Sigmoid colon (tissue), 6 donors: Measurements from ENCODE around the gene LOC101059915.
A peak's percentile ranks its signal among the peaks of the same experiment; 100 is the strongest.
"Not testable (repeated sequence)": the region's sequence is repeated elsewhere in the genome, so short reads cannot be mapped to it uniquely, and the experiment has no call there.

Experiments used
- DNase-seq: peaks from one replicate; pipeline ENCODE4 v3.0.0-alpha.2; 2019
- H3K27ac ChIP-seq, 4 donors: fragments of 200-600 bp; sonication (generic); one replicate each; pipeline ENCODE4 v1.5.1; 2016 to 2019; ENCODE audit warnings: mild to moderate bottlenecking in 1 of 4
- H3K27me3 ChIP-seq, 3 donors: fragments of 200-600 bp; sonication (generic); one replicate each; pipeline ENCODE4 v1.5.1; 2019; ENCODE audit warnings: mild to moderate bottlenecking in 1 of 3
- H3K36me3 ChIP-seq, 4 donors: fragments of 200-600 bp; sonication (generic); one replicate each; pipeline ENCODE4 v1.5.1; 2016 to 2019
- H3K4me1 ChIP-seq, 4 donors: fragments of 200-600 bp; sonication (generic); one replicate each; pipeline ENCODE4 v1.5.1; 2017 to 2019
- H3K4me3 ChIP-seq, 4 donors: fragments of 200-600 bp; sonication (generic); one replicate each; pipeline ENCODE4 v1.5.1; 2017 to 2019; ENCODE audit warnings: mild to moderate bottlenecking in 2 of 4, moderate library complexity in 1 of 4
- H3K9me3 ChIP-seq, 4 donors: fragments of 200-600 bp in 3 of 4; sonication (generic) in 3 of 4; one replicate each; pipeline versions ENCODE4 v1.5.1 to v1.6.1; 2013 to 2019
- EP300 ChIP-seq, 4 donors: sonication (generic); formaldehyde crosslinking; IDR thresholded peaks; one replicate each; pipeline ENCODE4 v1.6.1; 2017; ENCODE audit warnings: antibody characterized with exemption in 4 of 4
- POLR2A ChIP-seq, 2 donors: fragments of 450-650 bp; IDR thresholded peaks; one replicate each; pipeline ENCODE4 v1.6.1; 2016; ENCODE audit warnings: antibody characterized with exemption in 2 of 2, mild to moderate bottlenecking in 2 of 2, moderate library complexity in 2 of 2
- POLR2AphosphoS5 ChIP-seq, 4 donors: sonication (generic); formaldehyde crosslinking; IDR thresholded peaks; one replicate each; pipeline ENCODE4 v1.6.1; 2017; ENCODE audit warnings: antibody characterized with exemption in 4 of 4
- WGBS, 2 donors: extraction: QIAGEN DNeasy Blood & Tissue Kit; methylation state at CpG; one replicate each; pipeline ENCODE4 v1.1.7; 2013; 5-methylcytosine and 5-hydroxymethylcytosine counted together
- intact Hi-C: fragments of 100-400 bp; cut with DNase I; formaldehyde crosslinking; loops from one replicate; pipeline ENCODE4 v1.15.1; 2023
- TF ChIP-seq, protein P1 (sequence below), 4 experiments: fragments of 450-650 bp in 3 of 4; fragments of 200-600 bp in 1 of 4; IDR thresholded peaks; one replicate each; pipeline ENCODE4 v1.5.1; 2016 to 2019; ENCODE audit warnings: antibody characterized with exemption in 4 of 4, mild to moderate bottlenecking in 3 of 4, moderate library complexity in 2 of 4
- donor health status: healthy with polysubstance abuse.
- donor health status: healthy.

LOC101059915 gene

DNA sequence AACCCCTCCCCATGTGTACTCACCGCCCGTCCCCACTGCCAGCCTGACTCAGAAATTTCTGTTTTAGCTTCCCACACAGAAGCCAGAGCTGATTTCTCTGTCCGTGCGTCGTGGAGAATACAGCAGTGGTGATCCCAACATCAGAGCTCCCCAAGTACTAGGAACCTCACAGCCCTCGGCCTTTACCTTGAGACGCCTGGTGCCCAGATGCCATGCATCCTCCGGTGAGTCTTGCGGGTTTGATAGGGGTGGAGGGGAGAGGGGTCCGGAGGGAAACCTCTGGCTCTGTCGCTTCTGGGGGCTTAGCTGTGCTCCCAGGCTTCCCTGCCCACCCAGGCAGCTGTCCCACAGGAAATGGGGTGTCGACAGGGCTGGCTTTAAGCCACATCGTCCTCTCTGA is 2.1 kb downstream of the LOC101059915 start:
- Histone ChIP-seq H3K36me3 (no peaks in the 10 kb centered on the region), H3K27ac (no peak overlapping the region), H3K4me3 (no peak overlapping the region), H3K9me3 (no peaks in the 10 kb centered on the region), H3K27me3 (no peaks in the 10 kb centered on the region), H3K4me1 (no peaks in the 10 kb centered on the region)
- intact Hi-C loops, result no loop called here
- DNase-seq, result no peak
- WGBS, 2 donors, result 68 to 72% methylated on average over 13 of the region's 13 CpGs
- no peak for TF ChIP-seq POLR2AphosphoS5 (IDR thresholded peaks at IDR 0.05)
- no peak for TF ChIP-seq EP300 (IDR thresholded peaks at IDR 0.05)

GRCh38 chrX:71669947-71670346 is 2.6 kb downstream of the LOC101059915 start:
- intact Hi-C loops, DNase-seq, H3K36me3 ChIP-seq, H3K4me3 ChIP-seq, H3K27me3 ChIP-seq, H3K4me1 ChIP-seq, H3K9me3 ChIP-seq, H3K27ac ChIP-seq: not testable (repeated sequence)
- TF ChIP-seq, protein P1, sequence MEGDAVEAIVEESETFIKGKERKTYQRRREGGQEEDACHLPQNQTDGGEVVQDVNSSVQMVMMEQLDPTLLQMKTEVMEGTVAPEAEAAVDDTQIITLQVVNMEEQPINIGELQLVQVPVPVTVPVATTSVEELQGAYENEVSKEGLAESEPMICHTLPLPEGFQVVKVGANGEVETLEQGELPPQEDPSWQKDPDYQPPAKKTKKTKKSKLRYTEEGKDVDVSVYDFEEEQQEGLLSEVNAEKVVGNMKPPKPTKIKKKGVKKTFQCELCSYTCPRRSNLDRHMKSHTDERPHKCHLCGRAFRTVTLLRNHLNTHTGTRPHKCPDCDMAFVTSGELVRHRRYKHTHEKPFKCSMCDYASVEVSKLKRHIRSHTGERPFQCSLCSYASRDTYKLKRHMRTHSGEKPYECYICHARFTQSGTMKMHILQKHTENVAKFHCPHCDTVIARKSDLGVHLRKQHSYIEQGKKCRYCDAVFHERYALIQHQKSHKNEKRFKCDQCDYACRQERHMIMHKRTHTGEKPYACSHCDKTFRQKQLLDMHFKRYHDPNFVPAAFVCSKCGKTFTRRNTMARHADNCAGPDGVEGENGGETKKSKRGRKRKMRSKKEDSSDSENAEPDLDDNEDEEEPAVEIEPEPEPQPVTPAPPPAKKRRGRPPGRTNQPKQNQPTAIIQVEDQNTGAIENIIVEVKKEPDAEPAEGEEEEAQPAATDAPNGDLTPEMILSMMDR (IDR thresholded peaks at IDR 0.05), result peak in 2 of 4 experiments; percentile 32 to 35
- 22 to 24% methylated on average over 10 of the region's 10 CpGs for WGBS, 2 donors

DNA sequence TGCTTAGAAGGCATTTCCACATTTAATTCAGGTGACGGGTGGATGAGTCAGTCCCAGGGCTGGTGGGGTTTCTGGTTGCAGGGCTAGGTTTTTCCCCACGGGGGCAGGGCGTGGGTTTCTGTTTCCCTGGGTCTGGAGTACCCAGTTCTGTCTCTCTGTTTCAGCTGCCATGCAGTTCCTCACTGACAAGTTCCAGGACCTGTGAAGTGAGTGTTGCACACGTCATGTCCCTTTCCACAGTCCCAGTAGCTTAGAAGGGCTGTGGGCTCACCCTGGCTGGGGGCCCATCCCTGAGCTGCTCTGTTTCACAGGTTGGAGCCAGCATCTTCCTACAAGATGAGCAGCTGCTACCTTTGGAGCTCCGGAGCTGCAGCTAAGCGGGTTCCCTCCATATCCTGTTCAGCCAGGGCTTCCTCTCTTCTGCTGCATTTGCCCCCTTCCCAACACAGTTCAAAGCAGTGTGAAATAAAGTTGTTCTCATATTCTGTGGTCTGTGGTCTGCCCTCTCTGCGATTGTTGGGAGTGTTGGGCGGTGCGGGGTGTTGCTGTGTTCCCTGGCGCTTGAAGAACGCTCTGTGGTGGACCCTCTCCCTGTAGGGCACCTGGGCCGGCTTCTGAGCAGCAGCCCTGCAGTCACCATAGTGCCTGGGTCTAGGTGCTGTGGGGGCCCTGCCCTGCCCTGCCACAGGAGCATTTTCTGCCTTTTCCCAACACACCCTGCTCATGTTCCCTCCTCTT is 3.9 kb downstream of the LOC101059915 start:
- H3K27me3 ChIP-seq, result no peaks in the 10 kb centered on the region
- no peaks in the 10 kb centered on the region for H3K36me3 ChIP-seq
- H3K4me3 ChIP-seq, result no peak overlapping the region
- no peak overlapping the region for H3K27ac ChIP-seq
- H3K4me1 ChIP-seq, result no peaks in the 10 kb centered on the region
- no peak for DNase-seq
- no peaks in the 10 kb centered on the region for H3K9me3 ChIP-seq
- no peak for TF ChIP-seq POLR2A (IDR thresholded peaks at IDR 0.05)
- TF ChIP-seq POLR2AphosphoS5 (IDR thresholded peaks at IDR 0.05), result no peak
- no peak for TF ChIP-seq EP300 (IDR thresholded peaks at IDR 0.05)
- TF ChIP-seq, protein P1 (IDR thresholded peaks at IDR 0.05), result no peak
- intact Hi-C loops, result no loop called here
- WGBS, 2 donors, result 51 to 68% methylated on average over 12 of the region's 12 CpGs

- no peak overlapping the region for H3K4me3 ChIP-seq
- H3K27ac ChIP-seq, result no peak overlapping the region
- intact Hi-C loops, result no loop called here
- DNase-seq, result no peak
- no peaks in the 10 kb centered on the region for H3K9me3 ChIP-seq
- no peaks in the 10 kb centered on the region for H3K27me3 ChIP-seq
- TF ChIP-seq, protein P1 (IDR thresholded peaks at IDR 0.05), result no peak
- TF ChIP-seq POLR2A (IDR thresholded peaks at IDR 0.05) (no peak), EP300 (IDR thresholded peaks at IDR 0.05) (no peak), POLR2AphosphoS5 (IDR thresholded peaks at IDR 0.05) (no peak)
- no peaks in the 10 kb centered on the region for H3K4me1 ChIP-seq
- WGBS, 2 donors, result 91 to 92% methylated on average over 11 of the region's 11 CpGs
- H3K36me3 ChIP-seq, result no peaks in the 10 kb centered on the region
Measured at GRCh38 chrX:71671938-71672337, 4.6 kb downstream of the LOC101059915 start.

- intact Hi-C loops, H3K4me1 ChIP-seq, H3K4me3 ChIP-seq, H3K36me3 ChIP-seq, H3K27me3 ChIP-seq, H3K9me3 ChIP-seq, H3K27ac ChIP-seq: not testable (repeated sequence)
- peak; percentile 34 for DNase-seq
- 96 to 97% methylated on average over 23 of the region's 23 CpGs for WGBS, 2 donors
Measured at GRCh38 chrX:71675636-71676035, 8.3 kb downstream of the LOC101059915 start.

GRCh38 chrX:71676068-71676795 is 8.9 kb downstream of the LOC101059915 start:
- H3K4me1 ChIP-seq, H3K9me3 ChIP-seq, H3K36me3 ChIP-seq, H3K4me3 ChIP-seq, H3K27me3 ChIP-seq, H3K27ac ChIP-seq, intact Hi-C loops: not testable (repeated sequence)
- DNase-seq, result peak; percentile 46
- 90 to 91% methylated on average over 43 of the region's 43 CpGs for WGBS, 2 donors

GRCh38 chrX:71677195-71677594 is 9.8 kb downstream of the LOC101059915 start:
- H3K4me1 ChIP-seq, intact Hi-C loops: not testable (repeated sequence)

More at GRCh38 chrX:71677195-71677594, 9.8 kb downstream of the LOC101059915 start:
- not testable (repeated sequence) for H3K4me3 ChIP-seq, H3K27ac ChIP-seq, DNase-seq, H3K36me3 ChIP-seq, H3K27me3 ChIP-seq, H3K9me3 ChIP-seq
- 52 to 78% methylated on average over 3 to 4 of the region's 6 CpGs for WGBS, 2 donors
